ENCODE results near the gene ERCC1.
A peak's percentile ranks its signal among the peaks of the same experiment; 100 is the strongest.

ERCC1 gene

DNA sequence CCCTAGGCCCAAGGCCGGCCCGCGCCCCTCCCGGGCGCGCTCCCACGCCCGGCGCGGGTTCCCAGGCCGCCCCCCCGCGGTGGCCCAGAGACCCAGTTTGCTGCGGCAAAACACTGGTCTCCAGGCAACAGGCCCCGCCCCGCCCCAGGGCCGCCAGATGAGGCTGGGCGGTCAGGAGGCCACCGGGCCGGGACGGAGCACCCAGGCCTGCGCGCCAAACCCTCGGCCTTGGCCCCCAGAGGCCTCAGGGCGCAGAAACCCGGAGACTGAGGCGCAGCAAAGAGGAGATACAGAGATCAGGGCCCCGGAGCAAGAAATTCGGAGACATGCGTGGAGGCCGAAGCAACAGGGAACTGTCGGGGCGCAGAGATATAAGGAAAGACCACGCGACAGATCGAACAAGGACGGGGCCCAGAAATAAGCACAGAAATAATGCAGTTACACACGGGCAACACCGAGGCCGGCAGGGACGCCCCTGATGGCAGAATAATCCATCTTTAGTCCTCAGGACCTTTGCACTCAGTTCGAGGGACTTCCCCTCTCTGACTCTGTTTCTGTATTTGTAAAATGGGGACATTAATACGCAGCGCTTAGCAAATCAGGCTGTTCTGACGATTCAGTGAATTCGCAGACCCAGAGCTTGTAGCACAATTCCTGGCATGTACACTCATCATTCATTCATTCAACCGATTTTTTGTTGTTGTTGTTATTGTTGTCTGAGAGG lies 20.8 kb upstream of the ERCC1 start:
- peaks cover 32 to 46% of the 10 kb centered on the region in 2 donors for H3K4me1 ChIP-seq (ENCODE audit: control insufficient read depth in 1 of 2, insufficient read depth in 2 of 2, low read length in 2 of 2)
- H3K36me3 ChIP-seq (ENCODE audit: control insufficient read depth in 1 of 2, insufficient read depth in 2 of 2, low read length in 2 of 2) = no peaks in the 10 kb centered on the region
- peak overlapping the region; percentile 54 to 61 for H3K4me3 ChIP-seq (ENCODE audit: low read depth in 1 of 2, low read length in 2 of 2)
- H3K27me3 ChIP-seq (ENCODE audit: control insufficient read depth in 1 of 2, insufficient read depth in 2 of 2, low read length in 2 of 2) = no peaks in the 10 kb centered on the region
- H3K9ac ChIP-seq (ENCODE audit: low read depth in 1 of 2, low read length in 2 of 2) = peak overlapping the region; percentile 60 to 81
- H3K27ac ChIP-seq (ENCODE audit: low read depth, low read length) = peak overlapping the region; percentile 73
- no peaks in the 10 kb centered on the region for H3K9me3 ChIP-seq (ENCODE audit: control insufficient read depth in 1 of 2, low read length in 2 of 2)

DNA sequence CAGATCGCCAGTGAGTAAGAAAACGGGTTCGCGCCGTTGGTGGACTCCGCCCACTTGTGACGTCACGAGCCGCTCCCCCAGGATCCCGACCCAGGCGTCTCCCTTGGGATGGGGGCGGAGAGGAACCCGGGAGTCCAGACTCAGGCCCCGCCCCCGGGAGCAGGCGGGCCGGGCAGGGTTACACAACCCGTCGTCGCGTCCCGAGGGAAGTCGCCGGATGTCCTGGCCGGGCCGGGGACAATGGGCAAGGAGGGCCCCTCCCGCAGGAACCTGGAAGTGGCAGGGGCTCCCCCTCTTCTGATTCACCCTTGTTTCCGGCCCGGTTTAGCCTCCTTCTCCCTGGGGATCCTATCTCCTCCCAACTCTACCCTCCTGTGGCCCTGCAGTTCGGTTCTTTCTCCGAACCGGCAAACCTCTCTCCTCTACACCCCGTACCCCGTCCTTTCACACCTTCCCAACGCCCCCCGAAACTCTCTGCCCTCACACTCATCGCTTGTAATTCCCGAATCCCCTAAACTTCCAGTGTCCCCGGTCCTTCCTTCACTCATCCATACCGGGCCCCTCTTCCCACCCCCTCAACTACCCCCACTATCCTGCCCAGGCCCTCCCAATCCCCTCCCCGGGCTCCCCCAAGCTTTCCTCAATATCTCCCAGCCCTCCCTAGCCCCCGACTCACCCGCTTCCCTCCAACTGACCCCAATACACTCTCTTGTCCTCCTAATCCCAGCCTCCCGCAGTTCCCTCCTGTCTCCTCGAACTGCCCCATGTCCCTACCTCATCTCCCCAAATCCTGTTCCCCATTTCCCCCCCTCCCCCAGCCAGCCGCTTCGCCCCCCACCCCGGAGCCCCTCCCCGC lies 20.0 kb upstream of the ERCC1 start:
- no peaks in the 10 kb centered on the region for H3K36me3 ChIP-seq (ENCODE audit: control insufficient read depth in 1 of 2, insufficient read depth in 2 of 2, low read length in 2 of 2)
- H3K27me3 ChIP-seq (ENCODE audit: control insufficient read depth in 1 of 2, insufficient read depth in 2 of 2, low read length in 2 of 2) = no peaks in the 10 kb centered on the region
- H3K9me3 ChIP-seq (ENCODE audit: control insufficient read depth in 1 of 2, low read length in 2 of 2) = no peaks in the 10 kb centered on the region
- peak overlapping the region; percentile 76 for H3K27ac ChIP-seq (ENCODE audit: low read depth, low read length)
- H3K4me3 ChIP-seq (ENCODE audit: low read depth in 1 of 2, low read length in 2 of 2) = peak overlapping the region; percentile 69 to 71
- H3K4me1 ChIP-seq (ENCODE audit: control insufficient read depth in 1 of 2, insufficient read depth in 2 of 2, low read length in 2 of 2) = peaks cover 27 to 42% of the 10 kb centered on the region in 2 donors
- H3K9ac ChIP-seq (ENCODE audit: low read depth in 1 of 2, low read length in 2 of 2) = peak overlapping the region; percentile 81 to 89

- H3K27ac ChIP-seq (ENCODE audit: low read depth, low read length) = peak overlapping the region; percentile 50
- no peaks in the 10 kb centered on the region for H3K27me3 ChIP-seq (ENCODE audit: control insufficient read depth in 1 of 2, insufficient read depth in 2 of 2, low read length in 2 of 2)
These were observed 19.2 kb upstream of the ERCC1 start for GRCh38 chr19:45442778-45443461.

DNA sequence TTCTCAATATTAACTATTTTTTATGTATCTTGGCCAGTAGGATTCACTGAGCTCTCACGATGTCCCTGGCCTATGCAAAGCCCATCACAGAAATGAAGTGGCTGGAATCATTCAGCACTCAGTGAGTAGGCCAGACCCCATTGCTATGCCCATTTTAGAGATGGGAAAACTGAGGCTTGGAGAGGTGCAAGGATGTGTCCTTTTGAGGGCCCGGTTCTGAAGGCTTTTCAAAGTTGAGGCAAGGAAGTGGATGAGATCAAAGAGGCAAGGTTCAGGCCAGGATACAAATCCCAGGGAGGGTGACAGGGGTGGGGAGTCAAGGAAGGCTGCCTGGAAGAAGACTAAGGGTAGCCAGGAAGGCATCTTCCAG lies 18.7 kb upstream of the ERCC1 start:
- Histone ChIP-seq H3K4me1 (ENCODE audit: control insufficient read depth in 1 of 2, insufficient read depth in 2 of 2, low read length in 2 of 2) (peaks cover 21 to 37% of the 10 kb centered on the region in 2 donors), H3K4me3 (ENCODE audit: low read depth in 1 of 2, low read length in 2 of 2) (no peak overlapping the region), H3K36me3 (ENCODE audit: control insufficient read depth in 1 of 2, insufficient read depth in 2 of 2, low read length in 2 of 2) (no peaks in the 10 kb centered on the region), H3K9ac (ENCODE audit: low read depth in 1 of 2, low read length in 2 of 2) (no peak overlapping the region), H3K27me3 (ENCODE audit: control insufficient read depth in 1 of 2, insufficient read depth in 2 of 2, low read length in 2 of 2) (no peaks in the 10 kb centered on the region), H3K9me3 (ENCODE audit: control insufficient read depth in 1 of 2, low read length in 2 of 2) (no peaks in the 10 kb centered on the region), H3K27ac (ENCODE audit: low read depth, low read length) (no peak overlapping the region)

More at GRCh38 chr19:45442778-45443461, 19.2 kb upstream of the ERCC1 start:
- Histone ChIP-seq H3K36me3 (ENCODE audit: control insufficient read depth in 1 of 2, insufficient read depth in 2 of 2, low read length in 2 of 2) (no peaks in the 10 kb centered on the region), H3K4me3 (ENCODE audit: low read depth in 1 of 2, low read length in 2 of 2) (peak overlapping the region; percentile 69 to 71), H3K9me3 (ENCODE audit: control insufficient read depth in 1 of 2, low read length in 2 of 2) (no peaks in the 10 kb centered on the region), H3K4me1 (ENCODE audit: control insufficient read depth in 1 of 2, insufficient read depth in 2 of 2, low read length in 2 of 2) (peaks cover 21 to 37% of the 10 kb centered on the region in 2 donors), H3K9ac (ENCODE audit: low read depth in 1 of 2, low read length in 2 of 2) (peak overlapping the region; percentile 52 to 89)

- no peaks in the 10 kb centered on the region for H3K9me3 ChIP-seq (ENCODE audit: control insufficient read depth in 1 of 2, low read length in 2 of 2)
- H3K4me1 ChIP-seq (ENCODE audit: control insufficient read depth in 1 of 2, insufficient read depth in 2 of 2, low read length in 2 of 2) = peaks cover 17 to 26% of the 10 kb centered on the region in 2 donors
- H3K36me3 ChIP-seq (ENCODE audit: control insufficient read depth in 1 of 2, insufficient read depth in 2 of 2, low read length in 2 of 2) = no peaks in the 10 kb centered on the region
- no peak overlapping the region for H3K4me3 ChIP-seq (ENCODE audit: low read depth in 1 of 2, low read length in 2 of 2)
- H3K27me3 ChIP-seq (ENCODE audit: control insufficient read depth in 1 of 2, insufficient read depth in 2 of 2, low read length in 2 of 2) = no peaks in the 10 kb centered on the region
- no peak overlapping the region for H3K27ac ChIP-seq (ENCODE audit: low read depth, low read length)
- no peak overlapping the region for H3K9ac ChIP-seq (ENCODE audit: low read depth in 1 of 2, low read length in 2 of 2)
These were observed 17.3 kb upstream of the ERCC1 start for GRCh38 chr19:45440873-45441654.

- Histone ChIP-seq H3K4me3 (ENCODE audit: low read depth in 1 of 2, low read length in 2 of 2) (peak overlapping the region; percentile 54 to 55), H3K36me3 (ENCODE audit: control insufficient read depth in 1 of 2, insufficient read depth in 2 of 2, low read length in 2 of 2) (no peaks in the 10 kb centered on the region), H3K9me3 (ENCODE audit: control insufficient read depth in 1 of 2, low read length in 2 of 2) (no peaks in the 10 kb centered on the region), H3K9ac (ENCODE audit: low read depth in 1 of 2, low read length in 2 of 2) (peak overlapping the region; percentile 51 to 72), H3K4me1 (ENCODE audit: control insufficient read depth in 1 of 2, insufficient read depth in 2 of 2, low read length in 2 of 2) (peaks cover 17 to 26% of the 10 kb centered on the region in 2 donors), H3K27ac (ENCODE audit: low read depth, low read length) (peak overlapping the region; percentile 70), H3K27me3 (ENCODE audit: control insufficient read depth in 1 of 2, insufficient read depth in 2 of 2, low read length in 2 of 2) (no peaks in the 10 kb centered on the region)
These were observed 16.5 kb upstream of the ERCC1 start for GRCh38 chr19:45440259-45440638.

DNA sequence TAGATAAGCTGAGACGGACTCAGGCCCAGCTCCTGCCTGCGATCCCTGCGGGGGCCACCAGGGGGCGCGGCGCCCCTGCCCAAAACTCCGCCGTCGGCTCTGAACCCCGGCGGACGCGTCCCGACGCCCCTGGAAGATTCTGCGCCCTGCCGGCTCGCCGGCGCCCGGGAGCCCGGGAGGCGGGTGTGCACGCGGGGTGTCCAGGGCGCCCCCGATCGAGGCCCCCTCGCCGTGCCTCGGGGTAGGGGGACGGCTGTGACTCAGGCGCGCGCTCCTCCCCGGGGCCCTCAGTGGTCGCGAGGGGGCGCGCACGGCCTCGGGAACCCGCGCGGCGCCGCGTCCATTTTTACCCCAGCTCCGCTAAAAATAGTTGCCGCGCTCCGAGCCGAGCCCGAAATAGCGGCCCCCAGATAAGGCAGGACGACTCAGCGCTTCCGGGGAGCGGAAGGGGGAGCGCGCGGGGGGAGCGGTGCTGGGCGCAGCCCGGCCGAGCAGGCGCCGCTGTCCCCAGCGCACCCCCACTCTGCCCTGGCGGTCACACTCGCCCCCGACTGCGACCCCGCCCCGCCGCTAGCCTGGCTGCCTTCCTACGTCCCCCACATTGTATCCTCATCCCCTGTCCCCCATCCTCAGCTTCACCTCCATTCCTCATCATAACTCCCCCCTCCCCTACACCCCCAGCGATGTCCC lies 16.0 kb upstream of the ERCC1 start:
- Histone ChIP-seq H3K4me1 (ENCODE audit: control insufficient read depth in 1 of 2, insufficient read depth in 2 of 2, low read length in 2 of 2) (peaks cover 15 to 20% of the 10 kb centered on the region in 2 donors), H3K9me3 (ENCODE audit: control insufficient read depth in 1 of 2, low read length in 2 of 2) (no peaks in the 10 kb centered on the region), H3K9ac (ENCODE audit: low read depth in 1 of 2, low read length in 2 of 2) (peak overlapping the region; percentile 51 to 72), H3K27ac (ENCODE audit: low read depth, low read length) (peak overlapping the region; percentile 70), H3K27me3 (ENCODE audit: control insufficient read depth in 1 of 2, insufficient read depth in 2 of 2, low read length in 2 of 2) (no peaks in the 10 kb centered on the region), H3K4me3 (ENCODE audit: low read depth in 1 of 2, low read length in 2 of 2) (peak overlapping the region; percentile 54 to 55), H3K36me3 (ENCODE audit: control insufficient read depth in 1 of 2, insufficient read depth in 2 of 2, low read length in 2 of 2) (no peaks in the 10 kb centered on the region)

DNA sequence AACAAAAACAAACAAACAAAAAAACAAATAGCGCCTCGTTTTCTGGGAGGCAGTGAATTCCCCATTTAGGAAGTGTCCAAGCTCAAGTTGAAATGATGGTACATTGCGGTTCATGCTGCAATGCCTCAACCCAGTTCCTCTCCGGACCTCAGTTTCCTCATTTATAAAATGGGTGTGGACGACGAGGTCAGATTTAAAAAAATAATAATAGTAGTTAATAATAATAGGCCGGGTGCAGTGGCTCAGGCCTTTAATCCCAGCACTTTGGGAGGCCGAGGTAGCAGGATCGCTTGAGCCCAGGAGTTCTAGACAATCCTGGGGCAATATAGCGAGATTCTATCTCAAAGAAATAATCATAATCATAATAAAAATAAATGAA lies 15.5 kb upstream of the ERCC1 start:
- Histone ChIP-seq H3K4me1 (ENCODE audit: control insufficient read depth in 1 of 2, insufficient read depth in 2 of 2, low read length in 2 of 2) (peaks cover 11 to 16% of the 10 kb centered on the region in 2 donors), H3K4me3 (ENCODE audit: low read depth in 1 of 2, low read length in 2 of 2) (peak overlapping the region; percentile 54 to 55), H3K9ac (ENCODE audit: low read depth in 1 of 2, low read length in 2 of 2) (peak overlapping the region; percentile 51 to 72), H3K9me3 (ENCODE audit: control insufficient read depth in 1 of 2, low read length in 2 of 2) (no peaks in the 10 kb centered on the region), H3K27ac (ENCODE audit: low read depth, low read length) (no peak overlapping the region), H3K27me3 (ENCODE audit: control insufficient read depth in 1 of 2, insufficient read depth in 2 of 2, low read length in 2 of 2) (no peaks in the 10 kb centered on the region), H3K36me3 (ENCODE audit: control insufficient read depth in 1 of 2, insufficient read depth in 2 of 2, low read length in 2 of 2) (no peaks in the 10 kb centered on the region)

DNA sequence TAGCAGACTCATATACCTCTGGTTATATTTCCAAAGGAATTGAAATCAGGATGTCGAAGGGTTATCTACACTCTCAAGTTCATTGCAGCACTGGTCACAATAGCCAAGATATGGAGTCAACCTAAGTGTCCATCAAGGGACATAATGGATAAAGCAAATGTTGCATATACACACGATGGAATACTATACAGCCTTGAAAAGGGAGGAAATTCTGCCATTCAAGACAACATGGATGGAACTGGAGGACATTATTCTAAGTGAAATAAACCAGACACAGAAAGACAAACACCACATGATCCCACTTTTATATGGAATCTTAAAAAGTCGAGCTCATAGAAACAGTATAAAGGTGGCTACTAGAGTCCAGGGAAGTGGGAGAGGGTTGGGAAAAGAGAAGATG lies 13.6 kb upstream of the ERCC1 start:
- Histone ChIP-seq H3K9ac (ENCODE audit: low read depth in 1 of 2, low read length in 2 of 2) (no peak overlapping the region), H3K9me3 (ENCODE audit: control insufficient read depth in 1 of 2, low read length in 2 of 2) (no peaks in the 10 kb centered on the region), H3K4me3 (ENCODE audit: low read depth in 1 of 2, low read length in 2 of 2) (no peak overlapping the region), H3K27me3 (ENCODE audit: control insufficient read depth in 1 of 2, insufficient read depth in 2 of 2, low read length in 2 of 2) (no peaks in the 10 kb centered on the region), H3K36me3 (ENCODE audit: control insufficient read depth in 1 of 2, insufficient read depth in 2 of 2, low read length in 2 of 2) (no peaks in the 10 kb centered on the region), H3K4me1 (ENCODE audit: control insufficient read depth in 1 of 2, insufficient read depth in 2 of 2, low read length in 2 of 2) (peaks cover 5 to 9% of the 10 kb centered on the region in 2 donors), H3K27ac (ENCODE audit: low read depth, low read length) (no peak overlapping the region)
